Mesenchymal stem cell (in vitro differentiated cells and primary cell): ENCODE data around the gene PRKCB.

Source experiments
- DNase-seq: peaks from one replicate; pipeline ENCODE4 v3.0.0-alpha.2; 2013
- H2AFZ ChIP-seq: one replicate; pipeline ENCODE4 v1.6.1; 2013; ENCODE audit warnings: low read depth, mild to moderate bottlenecking, control low read depth, inconsistent platforms, low read length, moderate library complexity
- H2AK5ac ChIP-seq: 2 replicates; pipeline ENCODE4 v1.6.1; 2013; ENCODE audit warnings: low read length, moderate library complexity, mild to moderate bottlenecking, inconsistent platforms; ENCODE audit not compliant: severe bottlenecking
- H2BK120ac ChIP-seq: one replicate; pipeline ENCODE4 v1.6.1; 2013; ENCODE audit warnings: low read depth, mild to moderate bottlenecking, inconsistent platforms, low read length, moderate library complexity
- H2BK12ac ChIP-seq, 2 experiments: one replicate each; pipeline ENCODE4 v1.6.1; 2013; ENCODE audit warnings: inconsistent platforms in 2 of 2, low read length in 2 of 2, mild to moderate bottlenecking in 2 of 2, moderate library complexity in 2 of 2, control low read depth in 1 of 2
- H2BK15ac ChIP-seq: one replicate; pipeline ENCODE4 v1.6.1; 2013; ENCODE audit warnings: mild to moderate bottlenecking, low read depth, inconsistent platforms; ENCODE audit not compliant: poor library complexity, severe bottlenecking
- H2BK5ac ChIP-seq: 2 replicates; pipeline ENCODE4 v1.6.1; 2013; ENCODE audit warnings: low read depth, mild to moderate bottlenecking, low read length, control low read depth, inconsistent platforms; ENCODE audit not compliant: poor library complexity, severe bottlenecking
- H3K14ac ChIP-seq, 2 experiments: one replicate each; pipeline ENCODE4 v1.6.1; 2013; ENCODE audit warnings: inconsistent platforms in 2 of 2, low read length in 2 of 2, control low read depth in 1 of 2, mild to moderate bottlenecking in 1 of 2, moderate library complexity in 1 of 2
- H3K18ac ChIP-seq, 2 experiments: one replicate each; pipeline ENCODE4 v1.6.1; 2013; ENCODE audit warnings: inconsistent platforms in 2 of 2, low read length in 2 of 2, control low read depth in 1 of 2, low read depth in 1 of 2, mild to moderate bottlenecking in 1 of 2
- H3K23ac ChIP-seq, 2 experiments: one replicate each; pipeline ENCODE4 v1.6.1; 2013; ENCODE audit warnings: inconsistent platforms in 2 of 2, low read length in 2 of 2, mild to moderate bottlenecking in 2 of 2, moderate library complexity in 2 of 2, control low read depth in 1 of 2
- H3K27ac ChIP-seq: 2 replicates; pipeline ENCODE4 v1.5.1; 2013; ENCODE audit warnings: mild to moderate bottlenecking, moderate library complexity, low read length, control low read depth, inconsistent platforms; ENCODE audit not compliant: poor library complexity, severe bottlenecking
- H3K27me3 ChIP-seq, 2 experiments: 2 replicates each; pipeline versions ENCODE4 v1.6.1 to v1.7.0; 2013; ENCODE audit warnings: low read length in 2 of 2, mild to moderate bottlenecking in 2 of 2, moderate library complexity in 2 of 2, control low read depth in 1 of 2, inconsistent platforms in 1 of 2; ENCODE audit not compliant: control insufficient read depth in 1 of 2, insufficient read depth in 1 of 2
- H3K36me3 ChIP-seq, 2 experiments: 2 replicates each; pipeline versions ENCODE4 v1.6.1 to v1.7.0; 2013; ENCODE audit warnings: low read length in 2 of 2, control low read depth in 1 of 2, inconsistent platforms in 1 of 2, low read depth in 1 of 2, mild to moderate bottlenecking in 1 of 2; ENCODE audit not compliant: insufficient read depth in 2 of 2, control insufficient read depth in 1 of 2
- H3K4ac ChIP-seq, 2 experiments: one replicate each; pipeline ENCODE4 v1.6.1; 2013; ENCODE audit warnings: inconsistent platforms in 2 of 2, low read length in 2 of 2, mild to moderate bottlenecking in 2 of 2, moderate library complexity in 2 of 2, control low read depth in 1 of 2, low read depth in 1 of 2
- H3K4me1 ChIP-seq: 2 replicates; pipeline ENCODE4 v1.6.1; 2013; ENCODE audit warnings: low read depth, low read length, control low read depth; ENCODE audit not compliant: control insufficient read depth, insufficient read depth
- H3K4me2 ChIP-seq: 2 replicates; pipeline ENCODE4 v1.6.1; 2013; ENCODE audit warnings: low read length, mild to moderate bottlenecking, inconsistent platforms; ENCODE audit not compliant: poor library complexity, severe bottlenecking
- H3K4me3 ChIP-seq, 2 experiments: 2 replicates each; pipeline versions ENCODE4 v1.5.1 to v1.7.0; 2013; ENCODE audit warnings: low read length in 2 of 2, mild to moderate bottlenecking in 2 of 2, control low read depth in 1 of 2, low read depth in 1 of 2; ENCODE audit not compliant: insufficient read depth in 1 of 2
- H3K79me1 ChIP-seq: replicated peaks from 2 replicates; pipeline ENCODE4 v1.6.1; 2013; ENCODE audit warnings: mild to moderate bottlenecking, control low read depth, low read length, inconsistent platforms; ENCODE audit not compliant: poor library complexity, severe bottlenecking
- H3K9ac ChIP-seq: 2 replicates; pipeline ENCODE4 v1.7.0; 2013; ENCODE audit warnings: mild to moderate bottlenecking, low read length, moderate library complexity
- H3K9me3 ChIP-seq: 2 replicates; pipeline ENCODE4 v1.7.0; 2013; ENCODE audit warnings: mild to moderate bottlenecking, low read length; ENCODE audit not compliant: control insufficient read depth
- H4K8ac ChIP-seq: one replicate; pipeline ENCODE4 v1.6.1; 2013; ENCODE audit warnings: inconsistent platforms, mild to moderate bottlenecking, low read length, moderate library complexity
- H4K91ac ChIP-seq: one replicate; pipeline ENCODE4 v1.6.1; 2013; ENCODE audit warnings: mild to moderate bottlenecking, low read length, inconsistent platforms
- WGBS: methylation state at CpG from one replicate; pipeline ENCODE4 v1.1.7; 2013; ENCODE audit warnings: mixed read lengths; 5-methylcytosine and 5-hydroxymethylcytosine counted together

The PRKCB gene

DNA sequence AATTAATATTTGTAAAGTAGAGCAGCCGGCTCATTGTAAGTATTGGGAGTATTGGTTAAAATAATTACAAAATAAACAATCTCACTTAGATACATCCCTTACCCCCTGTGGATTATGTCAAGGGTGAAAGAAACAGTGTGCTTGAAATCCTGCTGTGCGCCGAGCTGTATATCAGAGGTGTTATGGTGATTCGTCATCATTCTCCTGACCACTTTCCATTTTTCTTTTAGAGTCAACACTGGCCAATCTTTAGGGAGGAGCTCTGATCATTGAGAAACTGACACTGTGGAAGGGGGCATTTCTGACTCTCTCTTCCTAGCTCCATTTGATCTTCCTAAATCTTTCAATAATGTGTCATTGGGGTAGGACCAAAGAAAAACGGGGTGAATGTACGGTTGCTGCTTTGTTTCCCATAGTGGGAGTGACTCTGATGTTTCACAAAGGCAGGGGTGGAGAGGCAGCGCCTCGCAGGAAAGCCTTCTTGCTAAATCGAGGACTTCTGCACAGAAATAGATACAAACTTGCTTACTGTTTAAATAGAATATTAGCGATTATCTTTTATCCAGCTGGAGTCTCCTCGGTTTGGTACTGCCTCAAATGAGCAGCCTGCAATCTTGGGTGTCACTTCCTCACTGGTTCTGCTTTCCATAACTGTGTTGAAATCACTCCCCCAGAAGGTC, 123.4 kb downstream of the PRKCB start:
- no peak overlapping the region for H2BK12ac ChIP-seq
- no peak overlapping the region for H3K18ac ChIP-seq
- no peak overlapping the region for H3K4me2 ChIP-seq
- H3K27me3 ChIP-seq, result no peaks in the 10 kb centered on the region
- no peaks in the 10 kb centered on the region for H3K36me3 ChIP-seq
- H3K9ac ChIP-seq, result no peak overlapping the region
- H4K91ac ChIP-seq, result no peak overlapping the region
- H2BK120ac ChIP-seq, result no peak overlapping the region
- no peaks in the 10 kb centered on the region for H3K9me3 ChIP-seq
- no peak overlapping the region for H2BK5ac ChIP-seq
- no peak overlapping the region for H3K4ac ChIP-seq
- no peak overlapping the region for H2BK15ac ChIP-seq
- no peak overlapping the region for H3K23ac ChIP-seq
- H3K14ac ChIP-seq, result no peak overlapping the region
- H2AK5ac ChIP-seq, result no peak overlapping the region
- no peak overlapping the region for H4K8ac ChIP-seq
- H3K27ac ChIP-seq, result no peak overlapping the region
- DNase-seq, result no peak
- 80% methylated on average over 9 of the region's 11 CpGs for WGBS
- H3K79me1 ChIP-seq, result no peaks in the 10 kb centered on the region
- no peak overlapping the region for H2AFZ ChIP-seq
- H3K4me1 ChIP-seq, result peaks cover 2% of the 10 kb centered on the region
- no peak overlapping the region for H3K4me3 ChIP-seq

DNA sequence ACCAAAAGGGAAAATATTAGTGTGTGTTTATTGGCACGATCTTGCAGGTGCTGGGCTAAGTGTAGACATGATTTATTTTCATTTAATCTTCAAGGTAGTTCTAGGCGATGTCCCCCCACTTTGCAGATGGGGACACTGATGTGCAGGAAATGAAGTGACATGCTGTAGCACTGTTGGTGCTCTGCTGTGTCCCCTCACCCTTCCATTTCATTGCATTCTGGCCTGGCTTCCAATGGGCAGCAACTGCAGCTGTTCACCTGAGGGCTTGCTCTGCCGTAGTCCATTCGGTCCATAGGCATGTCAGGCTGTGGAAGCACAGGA, 123.9 kb downstream of the PRKCB start:
- Histone ChIP-seq H3K14ac (no peak overlapping the region), H3K4ac (no peak overlapping the region), H3K9me3 (no peaks in the 10 kb centered on the region)

GRCh38 chr16:23960081-23960885, 124.5 kb downstream of the PRKCB start:
- Histone ChIP-seq H3K9ac (no peak overlapping the region), H2AK5ac (no peak overlapping the region), H3K23ac (no peak overlapping the region), H3K4me2 (no peak overlapping the region), H3K4ac (no peak overlapping the region), H4K8ac (no peak overlapping the region), H2BK15ac (no peak overlapping the region), H3K14ac (no peak overlapping the region), H3K79me1 (no peaks in the 10 kb centered on the region), H4K91ac (no peak overlapping the region), H3K4me3 (no peak overlapping the region), H3K18ac (no peak overlapping the region), H2BK120ac (no peak overlapping the region), H2AFZ (no peak overlapping the region), H3K4me1 (peaks cover 2% of the 10 kb centered on the region), H3K36me3 (no peaks in the 10 kb centered on the region), H3K27ac (no peak overlapping the region), H3K9me3 (no peaks in the 10 kb centered on the region), H3K27me3 (no peaks in the 10 kb centered on the region), H2BK12ac (no peak overlapping the region), H2BK5ac (no peak overlapping the region)
- 55% methylated on average over 4 of the region's 5 CpGs for WGBS
- no peak for DNase-seq

More for the DNA sequence above, 123.9 kb downstream of the PRKCB start:
- Histone ChIP-seq H3K23ac (no peak overlapping the region), H2AFZ (no peak overlapping the region), H3K4me1 (peaks cover 2% of the 10 kb centered on the region), H2BK5ac (no peak overlapping the region), H3K4me3 (no peak overlapping the region), H2BK12ac (no peak overlapping the region), H2BK120ac (no peak overlapping the region), H3K79me1 (no peaks in the 10 kb centered on the region), H3K27ac (no peak overlapping the region), H2AK5ac (no peak overlapping the region), H3K4me2 (no peak overlapping the region), H2BK15ac (no peak overlapping the region), H4K8ac (no peak overlapping the region), H3K18ac (no peak overlapping the region), H3K9ac (no peak overlapping the region), H3K27me3 (no peaks in the 10 kb centered on the region), H4K91ac (no peak overlapping the region), H3K36me3 (no peaks in the 10 kb centered on the region)
- no peak for DNase-seq
- 65% methylated on average over 4 of the region's 4 CpGs for WGBS

DNA sequence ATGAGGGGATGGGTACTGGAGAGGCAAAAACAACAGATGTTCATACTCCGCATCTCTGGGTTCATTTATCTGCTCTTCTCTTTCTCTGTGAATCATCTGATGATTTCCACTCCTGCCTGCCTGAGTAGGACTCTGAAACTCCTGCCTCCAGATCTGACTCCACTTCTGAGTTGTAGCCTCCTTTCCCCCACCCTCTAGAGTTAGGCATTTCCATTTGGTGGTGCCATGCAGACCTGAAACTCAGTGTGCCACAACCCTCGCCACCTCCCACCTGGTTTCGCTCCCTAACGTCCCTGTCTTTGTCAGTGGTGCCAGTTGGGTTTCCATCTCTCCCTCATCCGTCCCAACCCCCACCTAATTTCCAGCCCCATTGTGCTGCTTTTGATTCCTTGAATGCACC, 126.2 kb downstream of the PRKCB start:
- DNase-seq, result no peak
- Histone ChIP-seq H3K27me3 (no peaks in the 10 kb centered on the region), H3K9ac (no peak overlapping the region), H3K23ac (no peak overlapping the region), H3K18ac (no peak overlapping the region), H2BK15ac (no peak overlapping the region), H3K36me3 (no peaks in the 10 kb centered on the region), H3K79me1 (no peaks in the 10 kb centered on the region), H3K14ac (no peak overlapping the region), H2AK5ac (no peak overlapping the region), H3K9me3 (no peaks in the 10 kb centered on the region), H3K4me3 (no peak overlapping the region), H4K91ac (no peak overlapping the region), H3K27ac (no peak overlapping the region), H2AFZ (no peak overlapping the region), H3K4me1 (peaks cover 2% of the 10 kb centered on the region), H2BK12ac (no peak overlapping the region), H2BK120ac (no peak overlapping the region), H3K4ac (no peak overlapping the region), H2BK5ac (no peak overlapping the region), H4K8ac (no peak overlapping the region), H3K4me2 (no peak overlapping the region)
- WGBS, result 72% methylated on average over 5 of the region's 5 CpGs
